ENCODE results near the gene OR51E1. TPM values are rescaled to one million over a fixed set of nuclear protein-coding genes. Genes with fewer than 3 reads are reported as not detected.

Gene OR51E1
- total RNA-seq, 2 donors from 2014 or later: 0.21 TPM; not detected in 1

GRCh38 chr11:4680341-4680740, 36.6 kb downstream of the OR51E1 start:
- Histone ChIP-seq H3K4me1 (ENCODE audit: control insufficient read depth in 1 of 2, low read depth in 2 of 2) (no peaks in the 10 kb centered on the region), H3K27ac (no peak overlapping the region), H3K4me3 (no peak overlapping the region), H3K36me3 (no peaks in the 10 kb centered on the region), H3K9me3 (no peaks in the 10 kb centered on the region), H3K27me3 (replicated peaks; ENCODE audit: insufficient read depth) (no peaks in the 10 kb centered on the region)
- no peak for ATAC-seq (ENCODE audit: insufficient number of reproducible peaks, low FRiP score, low read depth)
- DNase-seq (ENCODE audit: low spot score): no peak
- no peak for TF ChIP-seq CTCF (IDR thresholded peaks at IDR 0.05)

GRCh38 chr11:4682623-4683419, 39.0 kb downstream of the OR51E1 start:
- H3K4me1 ChIP-seq (ENCODE audit: control insufficient read depth in 1 of 2, low read depth in 2 of 2): no peaks in the 10 kb centered on the region
- ATAC-seq (ENCODE audit: insufficient number of reproducible peaks, low FRiP score, low read depth) (no peak), DNase-seq (ENCODE audit: low spot score) (no peak)
- no peaks in the 10 kb centered on the region for H3K9me3 ChIP-seq
- no peak for TF ChIP-seq CTCF (IDR thresholded peaks at IDR 0.05)
- H3K4me3 ChIP-seq: no peak overlapping the region
- no peaks in the 10 kb centered on the region for H3K36me3 ChIP-seq
- H3K27me3 ChIP-seq (replicated peaks; ENCODE audit: insufficient read depth): no peaks in the 10 kb centered on the region
- no peak overlapping the region for H3K27ac ChIP-seq

GRCh38 chr11:4684631-4685285, 41.0 kb downstream of the OR51E1 start:
- no peak for DNase-seq (ENCODE audit: low spot score)
- Histone ChIP-seq H3K27ac (no peak overlapping the region), H3K9me3 (no peaks in the 10 kb centered on the region), H3K4me3 (no peak overlapping the region), H3K36me3 (no peaks in the 10 kb centered on the region), H3K27me3 (replicated peaks; ENCODE audit: insufficient read depth) (no peaks in the 10 kb centered on the region), H3K4me1 (ENCODE audit: control insufficient read depth in 1 of 2, low read depth in 2 of 2) (no peaks in the 10 kb centered on the region)
- no peak for TF ChIP-seq CTCF (IDR thresholded peaks at IDR 0.05)
- ATAC-seq (ENCODE audit: insufficient number of reproducible peaks, low FRiP score, low read depth): no peak

- no peaks in the 10 kb centered on the region for H3K27me3 ChIP-seq (replicated peaks; ENCODE audit: insufficient read depth)
- no peaks in the 10 kb centered on the region for H3K4me1 ChIP-seq (ENCODE audit: control insufficient read depth in 1 of 2, low read depth in 2 of 2)
- H3K27ac ChIP-seq: no peak overlapping the region
- no peaks in the 10 kb centered on the region for H3K36me3 ChIP-seq
- ATAC-seq (ENCODE audit: insufficient number of reproducible peaks, low FRiP score, low read depth) (no peak), DNase-seq (ENCODE audit: low spot score) (no peak)
- no peaks in the 10 kb centered on the region for H3K9me3 ChIP-seq
- no peak overlapping the region for H3K4me3 ChIP-seq
- TF ChIP-seq CTCF (IDR thresholded peaks at IDR 0.05): no peak
Observed at GRCh38 chr11:4695442-4695841, 51.7 kb downstream of the OR51E1 start.

GRCh38 chr11:4697585-4697984, 53.8 kb downstream of the OR51E1 start, which contains the start of gene OR51E2:
OR51E2 (minus strand) TSS chr11:4697853; CDS start chr11:4682711, 15,142 bp downstream.
- Histone ChIP-seq H3K4me3 (no peak within 1 kb of the TSS), H3K36me3 (no peaks in the 10 kb centered on the region), H3K4me1 (ENCODE audit: control insufficient read depth in 1 of 2, low read depth in 2 of 2) (no peaks in the 10 kb centered on the region), H3K9me3 (no peaks in the 10 kb centered on the region), H3K27ac (no peak within 1 kb of the TSS), H3K27me3 (replicated peaks; ENCODE audit: insufficient read depth) (no peaks in the 10 kb centered on the region)
- ATAC-seq (ENCODE audit: insufficient number of reproducible peaks, low FRiP score, low read depth) (no peak), DNase-seq (ENCODE audit: low spot score) (no peak)
- TF ChIP-seq CTCF (IDR thresholded peaks at IDR 0.05): no peak

All from thoracic aorta (tissue), 2 donors.